IMR-90 (cell line): ENCODE results near the gene NFIA. TPM values are rescaled to one million over a fixed set of nuclear protein-coding genes. Genes with fewer than 3 reads are reported as not detected.

Source experiments
- ATAC-seq: fragments of 200-7000 bp; cut with Tn5 transposase; 2 replicates; pipeline ENCODE4 v1.9.1; 2020; ENCODE audit warnings: low read depth, mild to moderate bottlenecking, moderate library complexity
- BruUV-seq: library from RNA; stranded (reverse); fragments of 400-500 nt; replicated peaks from 2 replicates; lab custom pipeline; 2021; lab: Mats Ljungman, UMichigan
- CTCF ChIA-PET: fragments of 300-600 bp; formaldehyde crosslinking; extraction: SDS; loops from one replicate; lab custom pipeline; 2021; ENCODE audit warnings: antibody characterized with exemption; lab: Yijun Ruan, JAX
- POLR2A ChIA-PET: fragments of 300-600 bp; sonication (Branson Sonifier 250); formaldehyde crosslinking; loops from one replicate; lab custom pipeline; 2022; ENCODE audit warnings: antibody characterized with exemption; ENCODE audit not compliant: unreplicated experiment; lab: Charles Lee
- DNase-seq: peaks from one replicate; pipeline ENCODE4 v3.0.0; 2013
- H2AFZ ChIP-seq: replicated peaks from 2 replicates; pipeline ENCODE3; 2013; ENCODE audit warnings: low read length, mild to moderate bottlenecking; ENCODE audit not compliant: poor library complexity
- H2AK5ac ChIP-seq: 2 replicates; pipeline ENCODE4 v1.6.1; 2013; ENCODE audit warnings: low read depth, low read length, inconsistent platforms
- H2AK9ac ChIP-seq: replicated peaks from 2 replicates; pipeline ENCODE3; 2013; ENCODE audit warnings: mild to moderate bottlenecking, low read depth, low read length, moderate library complexity; ENCODE audit not compliant: poor library complexity
- H2BK120ac ChIP-seq: 2 replicates; pipeline ENCODE4 v1.6.1; 2013; ENCODE audit warnings: low read depth, low read length, inconsistent platforms
- H2BK15ac ChIP-seq: 3 replicates; pipeline ENCODE4 v1.6.1; 2013; ENCODE audit warnings: low read depth, low read length, inconsistent platforms
- H2BK20ac ChIP-seq: 2 replicates; pipeline ENCODE4 v1.6.1; 2013; ENCODE audit warnings: low read depth, mild to moderate bottlenecking, inconsistent platforms, low read length, moderate library complexity
- H2BK5ac ChIP-seq: 2 replicates; pipeline ENCODE4 v1.6.1; 2013; ENCODE audit warnings: mild to moderate bottlenecking, low read depth, low read length, inconsistent platforms; ENCODE audit not compliant: poor library complexity, severe bottlenecking
- H3K14ac ChIP-seq: replicated peaks from 2 replicates; pipeline ENCODE4 v1.6.1; 2013; ENCODE audit warnings: low read depth, low read length, inconsistent platforms
- H3K18ac ChIP-seq: 2 replicates; pipeline ENCODE4 v1.6.1; 2013; ENCODE audit warnings: low read depth, low read length, control low read depth
- H3K23ac ChIP-seq: 2 replicates; pipeline ENCODE4 v1.6.1; 2013; ENCODE audit warnings: low read depth, low read length, inconsistent platforms
- H3K27ac ChIP-seq: 2 replicates; pipeline ENCODE4 v1.5.1; 2013; ENCODE audit warnings: mild to moderate bottlenecking, control low read depth, low read length; ENCODE audit not compliant: insufficient read depth
- H3K27me3 ChIP-seq: 2 replicates; pipeline ENCODE4 v1.6.1; 2013; ENCODE audit warnings: low read length; ENCODE audit not compliant: control insufficient read depth, insufficient read depth
- H3K36me3 ChIP-seq: 2 replicates; pipeline ENCODE4 v1.6.1; 2013; ENCODE audit warnings: low read length, mixed read lengths; ENCODE audit not compliant: control insufficient read depth, insufficient read depth
- H3K4ac ChIP-seq: 2 replicates; pipeline ENCODE4 v1.6.1; 2013; ENCODE audit warnings: low read depth, low read length, inconsistent platforms
- H3K4me1 ChIP-seq: 2 replicates; pipeline ENCODE4 v1.6.1; 2013; ENCODE audit warnings: low read length, mixed read lengths; ENCODE audit not compliant: control insufficient read depth, insufficient read depth
- H3K4me2 ChIP-seq: 2 replicates; pipeline ENCODE4 v1.6.1; 2013; ENCODE audit warnings: low read depth, mild to moderate bottlenecking, control low read depth, low read length, moderate library complexity
- H3K4me3 ChIP-seq: 2 replicates; pipeline ENCODE4 v1.5.1; 2013; ENCODE audit warnings: low read depth, mild to moderate bottlenecking, control low read depth, low read length, moderate library complexity; ENCODE audit not compliant: insufficient read depth
- H3K56ac ChIP-seq: 2 replicates; pipeline ENCODE4 v1.6.1; 2013; ENCODE audit warnings: low read length, inconsistent platforms; ENCODE audit not compliant: insufficient read depth; ENCODE audit errors: extremely low read depth
- H3K79me1 ChIP-seq, 2 experiments: 2 replicates each; pipeline ENCODE4 v1.6.1; 2013; ENCODE audit warnings: low read length in 2 of 2, inconsistent platforms in 1 of 2, low read depth in 1 of 2
- H3K9ac ChIP-seq: 2 replicates; pipeline ENCODE4 v1.6.1; 2013; ENCODE audit warnings: low read depth, low read length, control low read depth
- H3K9me1 ChIP-seq: 2 replicates; pipeline ENCODE4 v1.6.1; 2013; ENCODE audit warnings: low read length, inconsistent platforms; ENCODE audit not compliant: insufficient read depth
- H3K9me3 ChIP-seq: 2 replicates; pipeline ENCODE4 v1.6.1; 2013; ENCODE audit warnings: low read length; ENCODE audit not compliant: control insufficient read depth, insufficient read depth
- H4K20me1 ChIP-seq: 2 replicates; pipeline ENCODE4 v1.6.1; 2013; ENCODE audit warnings: low read length, inconsistent platforms; ENCODE audit not compliant: insufficient read depth
- H4K5ac ChIP-seq: 2 replicates; pipeline ENCODE4 v1.6.1; 2013; ENCODE audit warnings: mild to moderate bottlenecking, low read depth, low read length, control low read depth
- H4K8ac ChIP-seq, 2 experiments: 2 replicates each; pipeline ENCODE4 v1.6.1; 2013; ENCODE audit warnings: low read depth in 2 of 2, low read length in 2 of 2, control low read depth in 1 of 2, inconsistent platforms in 1 of 2
- H4K91ac ChIP-seq: 2 replicates; pipeline ENCODE4 v1.6.1; 2013; ENCODE audit warnings: low read depth, low read length, inconsistent platforms; ENCODE audit not compliant: insufficient read depth
- MAZ ChIP-seq: IDR thresholded peaks from 2 replicates; pipeline ENCODE4 v1.6.1; 2012; ENCODE audit warnings: low read depth, mild to moderate bottlenecking, low read length, improper control_type of control experiment, moderate library complexity, borderline replicate concordance
- NFE2L2 ChIP-seq: fragments of 150-350 bp; IDR thresholded peaks from 2 replicates; pipeline ENCODE4 v1.6.1; 2016; ENCODE audit warnings: low read depth, mild to moderate bottlenecking, low read length
- POLR2A ChIP-seq: IDR thresholded peaks from 2 replicates; pipeline ENCODE4 v1.6.1; 2012; ENCODE audit warnings: mild to moderate bottlenecking, low read depth, low read length
- SMC3 ChIP-seq: fragments of 150-350 bp; IDR thresholded peaks from 2 replicates; pipeline ENCODE4 v1.6.1; 2016; ENCODE audit warnings: low read depth, mild to moderate bottlenecking, antibody characterized with exemption, low read length, moderate library complexity
- WGBS, 2 experiments: methylation state at CpG; one replicate each; pipeline versions ENCODE4 v1.1.5 to v1.1.7; 2013; ENCODE audit warnings: missing lambda C conversion rate in 2 of 2; ENCODE audit not compliant: insufficient read length in 1 of 2; ENCODE audit errors: extremely low coverage in 2 of 2; 5-methylcytosine and 5-hydroxymethylcytosine counted together
- dilution Hi-C: fragments of 300-500 bp; cut with HindIII; formaldehyde crosslinking; loops from one replicate; pipeline ENCODE4 v1.14.3; 2018; ENCODE audit warnings: low sequenced_read_pairs; ENCODE audit not compliant: unreplicated experiment
- in situ Hi-C: fragments of 300-500 bp; cut with MboI; formaldehyde crosslinking; loops from 3 replicates; pipeline ENCODE4 v1.14.3; 2019; ENCODE audit warnings: low sequenced_read_pairs, inconsistent platforms, mixed read lengths
- intact Hi-C: fragments of 100-400 bp; cut with micrococcal nuclease; formaldehyde crosslinking; loops from 2 replicates; pipeline ENCODE4 v1.10.0; 2022
- polyA plus RNA-seq, 3 experiments: library from polyadenylated mRNA; depleted of rRNA; stranded (reverse); fragments of >200 nt; gene quantifications; 2 replicates each; pipeline ENCODE4 v1.2.3, GENCODE V29; 2012; ENCODE audit warnings: low replicate concordance in 1 of 3
- total RNA-seq: library from RNA; depleted of rRNA; stranded (reverse); fragments of >200 nt; gene quantifications from 2 replicates; pipeline ENCODE4 v1.2.3, GENCODE V29; 2012
- TF ChIP-seq, protein P1 (sequence below): conservative IDR thresholded peaks from 2 replicates; pipeline ENCODE4 v1.5.1; 2012; ENCODE audit warnings: mild to moderate bottlenecking, low read depth, low read length, improper control_type of control experiment

NFIA gene
- total and polyA plus RNA-seq, 2 of the 4 experiments (the other 2 are of a cell fraction), result 1.6 to 2.2 TPM

GRCh38 chr1:61237659-61238358 lies 155.4 kb downstream of the NFIA start:
- in situ Hi-C loops, result no loop called here
- H3K9me3 ChIP-seq, result no peaks in the 10 kb centered on the region
- H3K9ac ChIP-seq, result no peak overlapping the region
- H2BK5ac ChIP-seq, result no peak overlapping the region
- BruUV-seq, result no TSS peak
- no peak overlapping the region for H3K4me3 ChIP-seq
- no peaks in the 10 kb centered on the region for H4K20me1 ChIP-seq
- no peaks in the 10 kb centered on the region for H3K79me1 ChIP-seq
- no peak overlapping the region for H2BK15ac ChIP-seq
- DNase-seq (no peak), ATAC-seq (no peak)
- no CpG with 5 or more reads among the region's 3 CpGs for WGBS, 2 experiments
- H3K18ac ChIP-seq, result no peak overlapping the region
- H4K8ac ChIP-seq, result no peak overlapping the region
- H2AK9ac ChIP-seq, result no peak overlapping the region
- H2BK20ac ChIP-seq, result no peak overlapping the region
- H3K14ac ChIP-seq, result no peak overlapping the region
- no peak overlapping the region for H2AFZ ChIP-seq
- CTCF ChIA-PET, result no interaction called here
- H3K4me2 ChIP-seq, result no peak overlapping the region
- no peaks in the 10 kb centered on the region for H3K9me1 ChIP-seq
- H4K5ac ChIP-seq, result no peak overlapping the region
- H3K4ac ChIP-seq, result no peak overlapping the region
- intact Hi-C loops, result no loop called here
- no peaks in the 10 kb centered on the region for H3K36me3 ChIP-seq
- TF ChIP-seq, protein P1, sequence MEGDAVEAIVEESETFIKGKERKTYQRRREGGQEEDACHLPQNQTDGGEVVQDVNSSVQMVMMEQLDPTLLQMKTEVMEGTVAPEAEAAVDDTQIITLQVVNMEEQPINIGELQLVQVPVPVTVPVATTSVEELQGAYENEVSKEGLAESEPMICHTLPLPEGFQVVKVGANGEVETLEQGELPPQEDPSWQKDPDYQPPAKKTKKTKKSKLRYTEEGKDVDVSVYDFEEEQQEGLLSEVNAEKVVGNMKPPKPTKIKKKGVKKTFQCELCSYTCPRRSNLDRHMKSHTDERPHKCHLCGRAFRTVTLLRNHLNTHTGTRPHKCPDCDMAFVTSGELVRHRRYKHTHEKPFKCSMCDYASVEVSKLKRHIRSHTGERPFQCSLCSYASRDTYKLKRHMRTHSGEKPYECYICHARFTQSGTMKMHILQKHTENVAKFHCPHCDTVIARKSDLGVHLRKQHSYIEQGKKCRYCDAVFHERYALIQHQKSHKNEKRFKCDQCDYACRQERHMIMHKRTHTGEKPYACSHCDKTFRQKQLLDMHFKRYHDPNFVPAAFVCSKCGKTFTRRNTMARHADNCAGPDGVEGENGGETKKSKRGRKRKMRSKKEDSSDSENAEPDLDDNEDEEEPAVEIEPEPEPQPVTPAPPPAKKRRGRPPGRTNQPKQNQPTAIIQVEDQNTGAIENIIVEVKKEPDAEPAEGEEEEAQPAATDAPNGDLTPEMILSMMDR, result no peak
- no peak for TF ChIP-seq MAZ
- TF ChIP-seq NFE2L2, result no peak
- no peak for TF ChIP-seq POLR2A
- no peak for TF ChIP-seq SMC3
- no peaks in the 10 kb centered on the region for H3K4me1 ChIP-seq
- no peaks in the 10 kb centered on the region for H3K27me3 ChIP-seq
- no peak overlapping the region for H2AK5ac ChIP-seq
- POLR2A ChIA-PET, result no interaction called here
- no peak overlapping the region for H3K27ac ChIP-seq
- dilution Hi-C loops, result no loop called here
- no peak overlapping the region for H3K56ac ChIP-seq
- no peak overlapping the region for H2BK120ac ChIP-seq
- H4K91ac ChIP-seq, result no peak overlapping the region
- no peak overlapping the region for H3K23ac ChIP-seq
